ENCODE data around the gene KRTAP4-11.
"Not testable (repeated sequence)": the region's sequence is repeated elsewhere in the genome, so short reads cannot be mapped to it uniquely, and the experiment has no call there.

KRTAP4-11 gene

DNA sequence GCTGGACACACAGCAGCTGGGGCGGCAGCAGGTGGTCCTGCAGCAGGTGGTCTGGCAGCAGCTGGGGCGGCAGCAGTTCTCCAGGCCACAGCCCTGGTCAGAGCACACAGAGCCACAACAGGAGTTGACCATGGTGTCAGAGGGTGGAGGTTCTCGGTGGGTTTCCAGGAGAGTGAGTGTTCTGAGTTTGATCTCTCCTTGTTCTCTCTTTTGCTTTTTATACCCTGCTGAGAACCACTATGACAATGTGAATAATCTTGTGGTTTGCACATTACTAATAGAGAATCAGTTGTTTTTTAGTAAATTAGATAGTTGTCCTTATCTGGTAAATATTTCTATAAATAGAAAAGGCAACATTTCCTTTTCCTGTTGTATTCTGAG lies 5.8 kb upstream of the KRTAP4-11 start, which contains the start of gene KRTAP4-12:
Gene KRTAP4-12 (minus strand): TSS at position 192 of the 381 bp plus-strand sequence. CDS start 60 bp downstream, at position 132.
- not testable (repeated sequence) for DNase-seq (ENCODE audit: low spot score)

DNA sequence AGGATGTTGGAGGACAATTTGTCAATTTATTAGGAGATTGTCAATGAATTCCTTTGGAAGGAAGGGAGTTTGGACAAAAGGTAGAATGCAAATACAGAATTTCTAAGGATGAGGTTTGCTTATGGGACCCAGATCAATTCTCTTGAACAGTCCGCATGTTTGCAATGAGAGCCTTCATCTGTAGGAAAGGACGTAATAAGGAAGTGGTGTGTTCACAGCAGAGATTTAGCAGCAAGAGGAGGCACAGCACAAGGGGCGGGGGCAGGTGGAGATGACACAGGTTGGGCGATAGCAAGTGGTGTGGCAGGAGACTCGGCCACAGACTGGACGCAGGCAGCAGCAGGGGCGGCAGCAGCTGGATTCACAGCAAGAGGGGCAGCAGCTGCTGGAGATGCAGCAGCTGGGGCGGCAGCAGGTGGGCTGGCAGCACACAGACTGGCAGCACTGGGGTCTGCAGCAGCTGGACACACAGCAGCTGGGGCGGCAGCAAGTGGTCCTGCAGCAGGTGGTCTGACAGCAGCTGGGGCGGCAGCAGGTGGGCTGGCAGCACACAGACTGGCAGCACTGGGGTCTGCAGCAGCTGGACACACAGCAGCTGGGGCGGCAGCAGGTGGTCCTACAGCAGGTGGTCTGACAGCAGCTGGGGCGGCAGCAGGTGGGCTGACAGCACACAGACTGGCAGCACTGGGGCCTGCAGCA lies 5.3 kb upstream of the KRTAP4-11 start:
- not testable (repeated sequence) for DNase-seq (ENCODE audit: low spot score)

DNA sequence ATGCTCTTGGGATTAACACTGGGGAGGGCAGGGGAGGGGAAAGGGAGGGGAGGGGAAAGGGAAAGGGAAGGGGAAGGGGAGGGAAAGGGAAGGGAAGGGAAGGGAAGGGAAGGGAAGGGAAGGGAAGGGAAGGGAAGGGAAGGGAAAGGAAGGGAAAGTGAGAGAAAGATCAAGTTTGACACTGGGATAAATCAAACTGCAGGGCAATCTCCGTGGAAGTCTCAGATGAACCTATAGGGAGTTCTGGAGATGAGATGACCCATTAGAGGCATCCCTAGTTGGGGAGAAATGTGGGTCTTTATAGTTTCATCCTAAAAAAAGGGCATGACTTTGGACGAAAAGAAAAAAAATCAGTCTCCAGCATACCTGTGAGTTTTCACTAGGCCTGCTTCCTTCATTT lies 3.6 kb upstream of the KRTAP4-11 start:
- DNase-seq (ENCODE audit: low spot score) = no peak

DNA sequence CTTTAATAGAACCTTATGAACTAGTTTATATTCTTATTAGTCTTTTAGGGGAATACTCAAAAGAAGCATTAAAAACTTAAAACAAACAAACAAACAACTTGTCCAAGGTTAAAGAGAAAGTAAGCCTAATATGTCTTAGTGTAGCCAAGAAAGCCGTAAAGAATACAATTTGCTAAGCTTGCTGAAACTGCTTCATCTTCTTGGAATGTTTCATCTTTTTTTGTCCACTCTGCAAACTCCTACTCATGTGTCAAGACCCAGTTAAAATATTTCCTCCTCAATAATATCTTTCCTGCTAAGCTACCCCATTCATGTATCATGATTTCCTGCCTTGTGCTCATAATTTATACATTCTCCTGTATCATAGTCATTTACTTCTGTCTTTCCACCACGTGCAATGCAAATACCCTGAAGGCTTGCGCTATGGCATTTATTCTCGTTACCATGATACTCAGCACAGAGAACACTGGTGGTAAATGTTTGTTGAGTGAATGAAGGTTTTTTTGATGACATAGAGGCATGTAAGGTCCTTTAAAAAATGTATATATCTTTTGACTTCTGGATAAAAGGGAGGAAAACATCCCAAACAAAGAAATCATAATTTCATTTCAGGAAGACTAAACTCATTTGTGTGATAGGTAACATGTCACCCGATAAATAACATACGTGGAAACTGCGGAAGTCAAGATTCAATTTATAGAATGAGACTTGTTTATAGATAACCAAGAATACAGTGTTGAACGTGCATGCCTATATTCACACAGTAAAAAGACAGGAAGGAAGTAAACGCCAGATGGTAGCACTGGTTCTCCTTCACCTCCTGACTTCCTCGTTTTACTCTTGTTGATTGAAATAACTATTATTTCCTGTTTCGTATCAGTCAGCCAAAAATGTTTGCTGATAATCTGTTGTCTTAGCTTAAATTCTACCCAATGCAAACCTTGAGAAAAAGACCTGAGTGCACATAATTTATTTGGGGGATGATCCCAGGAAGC lies 1.8 kb upstream of the KRTAP4-11 start:
- DNase-seq (ENCODE audit: low spot score) = not testable (repeated sequence)

DNA sequence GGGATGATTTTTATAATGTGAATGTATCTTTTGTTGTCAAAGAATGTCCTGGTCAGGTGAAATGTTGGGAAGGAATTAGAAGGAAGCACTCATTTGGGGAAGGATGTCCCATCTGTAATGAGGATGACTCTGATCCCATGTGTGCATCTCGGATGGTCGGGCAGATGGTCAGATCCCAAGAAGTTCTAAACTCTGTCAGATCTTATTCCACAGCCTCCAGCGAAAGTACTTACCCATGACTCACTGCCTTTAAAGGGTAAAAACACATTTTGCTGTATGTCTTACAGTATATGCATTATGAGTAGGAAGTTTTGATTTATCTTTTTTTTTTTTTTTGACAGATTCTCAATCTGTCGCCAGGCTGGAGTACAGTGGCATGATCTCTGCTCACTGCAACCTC lies 548 bp upstream of the KRTAP4-11 start:
- DNase-seq (ENCODE audit: low spot score) = no peak

DNA sequence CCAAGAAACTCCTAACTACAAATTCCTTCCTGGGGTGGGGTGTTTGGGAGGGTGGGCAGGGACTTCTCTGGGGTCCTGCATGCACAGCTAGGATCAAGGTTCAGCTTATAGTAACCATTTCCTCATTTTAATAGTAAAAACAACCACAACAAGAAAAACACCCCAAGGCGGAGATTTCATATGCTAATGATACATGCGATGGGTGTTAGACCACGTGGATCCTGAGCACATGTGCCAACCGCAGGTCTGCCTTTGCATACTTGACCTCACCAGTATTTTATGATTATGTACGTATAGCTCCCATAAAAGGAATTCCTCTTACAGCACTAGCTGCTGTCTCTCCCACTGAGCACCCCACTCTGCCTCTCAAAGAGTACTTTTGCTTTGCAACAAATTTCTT lies 1.9 kb downstream of the KRTAP4-11 start:
- DNase-seq (ENCODE audit: low spot score) = no peak

DNA sequence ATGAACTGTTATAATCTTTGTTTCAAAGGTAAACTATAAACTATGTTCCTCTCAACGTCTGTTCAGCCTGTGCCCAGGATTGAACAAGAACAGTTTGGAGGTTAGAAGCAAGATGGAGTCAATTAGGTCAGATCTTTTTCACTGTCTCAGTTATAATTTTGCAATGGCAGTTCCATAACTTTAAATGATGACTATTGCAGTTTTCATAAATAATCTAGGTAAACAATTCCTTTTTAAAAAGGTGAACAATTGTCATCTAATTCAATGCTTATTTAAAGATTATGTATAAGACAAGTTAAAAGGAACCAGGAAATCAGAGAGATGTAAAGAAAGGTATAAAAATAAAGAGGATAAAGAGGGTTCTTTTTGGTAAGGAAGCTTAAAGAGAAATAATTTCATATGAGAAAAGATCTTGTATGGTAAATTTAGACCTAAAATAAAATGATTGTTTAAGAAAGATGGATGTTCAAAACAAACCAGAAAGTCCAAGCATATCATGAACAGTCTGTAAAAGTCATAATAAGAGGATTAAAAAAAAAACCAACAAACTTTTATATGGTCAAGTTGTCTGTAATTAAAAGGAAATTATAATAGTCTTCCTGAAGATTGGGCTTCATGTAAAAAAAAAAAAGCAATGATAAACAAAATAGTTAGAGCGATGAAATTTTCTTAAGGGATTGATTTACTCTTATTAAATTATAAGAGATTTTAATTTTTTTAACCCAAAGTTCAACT lies 6.9 kb downstream of the KRTAP4-11 start:
- no peak for DNase-seq (ENCODE audit: low spot score)

DNA sequence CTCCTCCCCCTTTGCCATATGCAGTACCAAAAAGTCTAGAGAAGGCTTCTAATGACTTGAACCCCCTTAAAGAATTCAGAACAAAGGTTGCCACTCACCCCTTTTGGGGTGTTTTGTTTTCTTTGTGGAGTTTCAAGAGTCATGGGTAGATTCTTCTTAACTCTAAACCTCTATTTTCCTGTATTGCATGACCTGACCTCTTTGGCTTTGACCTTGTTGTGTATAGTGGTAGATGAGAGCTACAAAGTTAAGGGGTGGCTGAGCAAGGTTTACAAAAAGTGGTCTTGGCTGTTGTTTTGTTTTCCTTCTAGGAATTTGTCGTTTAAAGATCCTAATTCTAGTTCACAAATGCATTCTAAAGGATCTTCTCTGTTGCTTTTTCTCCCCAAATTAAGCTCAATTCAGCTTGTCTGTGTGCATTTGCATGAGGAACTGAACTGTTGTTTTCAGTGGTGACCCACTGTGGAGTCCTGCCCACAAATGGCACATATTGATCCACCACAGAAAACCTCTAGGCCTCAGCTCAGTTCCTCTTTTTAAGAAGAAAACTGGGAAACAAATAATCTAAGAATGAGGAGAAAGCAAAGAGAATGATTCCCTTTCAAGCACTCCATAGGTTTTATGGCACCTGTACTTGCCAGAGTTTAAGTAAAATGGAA lies 9.3 kb downstream of the KRTAP4-11 start:
- not testable (repeated sequence) for DNase-seq (ENCODE audit: low spot score)

DNA sequence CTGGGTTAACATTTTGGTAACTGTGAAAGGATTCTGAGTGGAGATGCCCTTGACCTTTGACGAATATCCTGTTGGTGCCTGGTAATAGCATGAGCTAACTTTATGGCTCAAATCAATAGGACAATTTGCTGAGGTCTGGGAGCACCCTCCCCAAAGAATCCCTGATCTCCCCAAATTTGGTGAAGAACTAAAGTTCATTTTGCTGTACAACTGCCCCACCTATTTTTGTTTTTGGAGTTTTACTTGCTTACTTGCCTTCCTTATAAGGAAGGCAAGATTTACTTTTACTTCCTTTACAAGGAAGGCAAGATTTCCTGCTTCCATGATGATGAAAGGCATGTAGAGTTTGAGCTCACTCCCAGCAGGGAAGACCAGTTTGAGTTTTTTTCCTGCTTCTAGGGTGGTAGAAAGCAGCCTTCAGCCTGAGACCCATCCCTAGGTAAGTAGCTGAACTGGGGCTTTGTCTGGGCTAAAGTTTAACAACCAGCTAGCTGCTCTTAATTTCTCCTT lies 10.2 kb downstream of the KRTAP4-11 start:
- no peak for DNase-seq (ENCODE audit: low spot score)

DNA sequence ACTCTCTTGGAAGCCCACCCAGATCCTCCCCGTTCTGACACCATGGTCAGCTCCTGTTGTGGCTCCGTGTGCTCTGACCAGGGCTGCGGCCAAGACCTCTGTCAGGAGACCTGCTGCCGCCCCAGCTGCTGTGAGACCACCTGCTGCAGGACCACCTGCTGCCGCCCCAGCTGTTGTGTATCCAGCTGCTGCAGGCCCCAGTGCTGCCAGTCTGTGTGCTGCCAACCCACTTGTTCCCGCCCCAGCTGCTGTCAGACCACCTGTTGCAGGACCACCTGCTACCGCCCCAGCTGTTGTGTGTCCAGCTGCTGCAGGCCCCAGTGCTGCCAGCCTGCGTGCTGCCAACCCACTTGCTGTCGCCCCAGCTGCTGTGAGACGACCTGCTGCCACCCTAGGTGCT lies 12.8 kb downstream of the KRTAP4-11 start, which contains the start of gene KRTAP4-9:
Gene KRTAP4-9 (plus strand): TSS at position 43 of the 400 bp plus-strand sequence. CDS start 0 bp downstream, at position 43.
- not testable (repeated sequence) for DNase-seq (ENCODE audit: low spot score)

DNA sequence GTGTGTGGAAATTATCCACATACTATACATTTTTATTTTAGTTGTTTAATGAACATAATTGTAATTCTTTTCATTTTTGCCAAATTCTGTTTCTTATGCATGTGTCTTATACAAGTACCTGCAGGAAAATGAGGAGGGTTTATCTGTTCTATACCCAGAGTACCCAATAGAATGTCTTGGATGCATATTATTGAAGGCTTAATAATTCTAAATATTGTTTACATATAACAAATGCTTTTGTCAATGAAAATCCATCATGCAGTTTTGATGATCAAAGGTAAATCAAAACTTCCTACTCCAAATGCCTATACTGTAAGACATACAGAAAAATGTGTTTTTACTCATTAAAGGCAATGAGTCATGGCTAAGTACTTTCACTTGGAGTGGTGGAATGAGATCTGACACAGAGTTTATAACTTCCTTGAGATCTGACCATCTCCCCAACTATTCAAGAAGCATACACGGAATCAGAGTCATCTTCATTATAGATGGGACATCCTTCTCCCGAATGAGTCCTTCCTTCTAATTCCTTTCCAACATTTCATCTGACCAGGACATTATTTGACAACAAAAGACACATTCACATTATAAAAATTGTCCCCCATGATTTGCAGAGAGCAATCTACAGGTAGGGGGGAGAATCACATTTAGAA lies 13.7 kb downstream of the KRTAP4-11 start:
- DNase-seq (ENCODE audit: low spot score) = not testable (repeated sequence)

DNA sequence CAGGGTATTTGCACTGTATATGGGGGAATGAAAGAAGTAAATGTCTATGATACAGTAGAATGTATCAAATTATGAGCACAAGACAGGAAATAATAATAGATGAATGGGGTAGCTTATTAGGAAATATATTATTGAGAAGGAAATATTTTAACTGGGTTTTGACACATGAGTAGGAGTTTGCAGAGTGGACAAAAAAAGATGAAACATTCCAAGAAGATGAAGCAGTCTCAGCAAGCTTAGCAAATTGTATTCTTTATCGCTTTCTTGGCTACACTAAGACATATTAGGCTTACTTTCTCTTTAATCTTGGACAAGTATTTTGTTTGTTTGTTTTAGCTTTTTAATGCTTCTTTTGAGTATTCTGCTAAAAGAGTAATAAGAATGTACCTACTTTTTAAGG lies 14.3 kb downstream of the KRTAP4-11 start:
- no peak for DNase-seq (ENCODE audit: low spot score)

DNA sequence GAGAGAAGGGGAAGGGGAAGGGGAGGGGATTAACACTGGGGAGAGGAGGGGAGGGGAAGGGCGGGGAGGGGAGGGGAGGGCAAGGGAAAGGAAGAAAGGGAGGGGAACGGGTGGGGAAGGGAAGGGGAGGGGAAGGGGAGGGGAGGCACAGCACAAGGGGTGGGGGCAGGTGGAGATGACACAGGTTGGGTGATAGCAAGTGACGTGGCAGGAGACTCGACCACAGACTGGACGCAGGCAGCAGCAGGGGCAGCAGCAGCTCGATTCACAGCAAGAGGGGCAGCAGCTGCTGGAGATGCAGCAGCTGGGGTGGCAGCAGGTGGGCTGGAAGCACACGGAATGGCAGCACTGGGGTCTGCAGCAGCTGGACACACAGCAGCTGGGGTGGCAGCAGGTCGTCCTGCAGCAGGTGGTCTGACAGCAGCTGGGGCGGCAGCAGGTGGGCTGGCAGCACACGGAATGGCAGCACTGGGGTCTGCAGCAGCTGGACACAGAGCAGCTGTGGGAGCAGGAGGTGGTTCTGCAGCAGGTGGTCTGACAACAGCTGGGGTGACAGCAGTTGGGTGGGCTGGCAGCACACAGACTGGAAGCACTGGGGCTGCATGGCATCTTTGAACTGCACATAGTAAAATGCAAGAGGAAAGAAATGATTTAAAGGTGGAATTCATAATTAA lies 16.4 kb downstream of the KRTAP4-11 start, which contains the start of gene KRTAP4-16:
Gene KRTAP4-16 (minus strand): TSS at position 624 of the 674 bp plus-strand sequence. CDS start 0 bp downstream, at position 624.
- no peak for DNase-seq (ENCODE audit: low spot score)

DNA sequence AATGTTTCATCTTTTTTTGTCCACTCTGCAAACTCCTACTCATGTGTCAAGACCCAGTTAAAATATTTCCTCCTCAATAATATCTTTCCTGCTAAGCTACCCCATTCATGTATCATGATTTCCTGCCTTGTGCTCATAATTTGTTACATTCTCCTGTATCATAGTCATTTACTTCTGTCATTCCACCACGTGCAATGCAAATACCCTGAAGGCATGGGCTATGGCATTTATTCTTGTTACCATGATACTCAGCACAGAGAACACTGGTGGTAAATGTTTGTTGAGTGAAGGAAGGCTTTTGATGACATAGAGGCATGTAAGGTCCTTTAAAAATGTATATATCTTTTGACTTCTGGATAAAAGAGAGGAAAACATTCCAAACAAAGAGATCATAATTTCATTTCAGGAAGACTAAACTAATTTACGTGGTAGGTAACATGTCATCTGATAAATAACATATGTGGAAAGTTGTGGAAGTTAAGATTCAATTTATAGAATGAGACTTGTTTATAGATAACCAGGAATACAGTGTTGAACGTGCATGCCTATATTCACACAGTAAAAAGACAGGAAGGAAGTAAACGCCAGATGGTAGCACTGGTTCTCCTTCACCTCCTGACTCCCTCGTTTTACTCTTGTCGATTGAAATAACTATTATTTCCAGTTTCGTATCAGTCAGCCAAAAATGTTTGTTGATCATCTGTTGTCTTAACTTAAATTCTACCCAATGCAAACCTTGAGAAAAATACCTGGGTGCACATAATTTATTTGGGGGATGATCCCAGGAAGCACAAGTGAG lies 18.3 kb downstream of the KRTAP4-11 start:
- not testable (repeated sequence) for DNase-seq (ENCODE audit: low spot score)

DNA sequence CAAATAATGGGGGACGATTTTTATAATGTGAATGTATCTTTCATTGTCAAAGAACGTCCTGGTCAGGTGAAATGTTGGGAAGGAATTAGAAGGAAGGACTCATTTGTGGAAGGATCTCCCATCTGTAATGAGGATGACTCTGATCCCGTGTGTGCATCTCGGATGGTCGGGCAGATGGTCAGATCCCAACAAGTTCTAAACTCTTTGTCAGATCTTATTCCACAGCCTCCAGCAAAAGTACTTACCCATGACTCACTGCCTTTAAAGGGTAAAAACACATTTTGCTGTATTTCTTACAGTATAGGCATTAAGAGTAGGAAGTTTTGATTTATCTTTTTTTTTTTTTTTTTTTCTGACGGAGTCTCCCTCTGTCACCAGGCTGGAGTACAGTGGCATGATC lies 19.7 kb downstream of the KRTAP4-11 start:
- no peak for DNase-seq (ENCODE audit: low spot score)

DNA sequence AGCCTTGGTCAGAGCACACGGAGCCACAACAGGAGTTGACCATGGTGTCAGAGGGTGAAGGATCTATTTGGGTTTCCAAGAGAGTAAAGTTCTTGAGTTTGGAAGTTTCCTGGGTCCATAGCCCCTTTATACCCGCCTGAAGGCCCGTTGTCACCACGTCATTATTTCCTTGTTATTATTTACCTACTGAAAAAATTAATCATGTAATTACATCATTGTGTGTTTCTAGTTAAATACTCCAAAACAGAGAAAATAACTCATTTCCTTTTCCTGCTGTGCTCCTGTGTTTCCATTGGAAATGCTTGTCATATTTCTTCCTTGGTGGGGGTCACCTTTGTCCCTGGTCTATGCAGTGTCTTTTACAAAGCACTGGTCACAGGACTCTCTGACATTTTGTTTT lies 20.1 kb downstream of the KRTAP4-11 start, which contains the start of gene KRTAP4-8:
Gene KRTAP4-8 (minus strand): TSS at position 101 of the 400 bp plus-strand sequence. CDS start 58 bp downstream, at position 43.
- DNase-seq (ENCODE audit: low spot score) = no peak

DNA sequence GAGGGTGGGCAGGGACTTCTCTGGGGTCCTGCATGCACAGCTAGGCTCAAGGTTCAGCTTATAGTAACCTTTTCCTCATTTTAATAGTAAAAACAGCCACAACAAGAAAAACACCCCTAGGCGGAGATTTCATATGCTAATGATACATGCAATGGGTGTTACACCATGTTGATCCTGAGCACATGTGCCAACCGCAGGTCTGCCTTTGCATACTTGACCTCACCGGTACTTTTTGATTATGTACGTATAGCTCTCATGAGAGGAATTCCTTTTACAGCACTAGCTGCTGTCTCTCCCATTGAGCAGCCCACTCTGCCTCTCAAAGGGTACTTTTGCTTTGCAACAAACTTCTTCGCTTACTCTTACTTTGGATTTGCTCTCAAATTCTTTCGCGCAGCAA lies 22.1 kb downstream of the KRTAP4-11 start:
- no peak for DNase-seq (ENCODE audit: low spot score)

DNA sequence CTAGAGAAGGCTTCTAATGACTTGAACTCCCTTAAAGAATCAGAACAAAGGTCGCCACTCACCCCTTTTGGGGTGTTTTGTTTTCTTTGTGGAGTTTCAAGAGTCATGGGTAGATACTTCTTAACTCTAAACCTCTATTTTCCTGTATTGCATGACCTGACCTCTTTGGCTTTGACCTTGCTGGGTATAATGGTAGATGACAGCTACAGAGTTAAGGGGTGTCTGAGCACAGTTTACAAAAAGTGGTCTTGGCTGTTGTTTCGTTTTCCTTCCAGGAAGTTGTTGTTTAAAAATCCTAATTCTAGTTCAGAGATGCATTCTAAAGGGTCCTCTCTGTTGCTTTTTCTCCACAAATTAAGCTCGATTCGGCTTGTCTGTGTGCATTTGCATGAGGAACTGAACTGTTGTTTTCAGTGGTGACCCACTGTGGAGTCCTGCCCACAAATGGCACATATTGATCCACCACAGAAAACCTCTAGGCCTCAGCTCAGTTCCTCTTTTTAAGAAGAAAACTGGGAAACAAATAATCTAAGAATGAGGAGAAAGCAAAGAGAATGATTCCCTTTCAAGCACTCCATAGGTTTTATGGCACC lies 29.3 kb downstream of the KRTAP4-11 start:
- DNase-seq (ENCODE audit: low spot score) = not testable (repeated sequence)

Measured in Ammon's horn (tissue), 1 donor.